A549 (cell line): ENCODE data around the gene TTC39B. TPM values are rescaled to one million over a fixed set of nuclear protein-coding genes. Genes with fewer than 3 reads are reported as not detected.

Experiments used
- ATAC-seq, 2 experiments: fragments of 200-7000 bp in 1 of 2; fragments of >200 bp in 1 of 2; cut with Nextera tagmentation in 1 of 2; cut with Tn5 transposase in 1 of 2; 3 replicates each; pipeline versions ENCODE4 v1.8.0 to v1.9.1; 2018 to 2020; ENCODE audit warnings: mild to moderate bottlenecking in 1 of 2, moderate library complexity in 1 of 2
- CTCF ChIA-PET: fragments of 300-600 bp; sonication (Branson Sonifier 250); formaldehyde crosslinking; extraction: SDS; loops from one replicate; lab custom pipeline; 2021; ENCODE audit warnings: antibody characterized with exemption, inconsistent platforms; lab: Yijun Ruan, JAX
- POLR2A ChIA-PET: fragments of 350-600 bp; formaldehyde crosslinking; extraction: SDS; loops from one replicate; lab custom pipeline; 2021; ENCODE audit warnings: antibody characterized with exemption, inconsistent platforms; lab: Yijun Ruan, JAX
- DNase-seq, 2 experiments: peaks; one replicate each; pipeline versions ENCODE4 v3.0.0 to v3.0.0-alpha.2; 2011 to 2016; ENCODE audit warnings: low read depth in 1 of 2, low spot score in 1 of 2
- FAIRE-seq: peaks from 2 replicates; lab custom pipeline; 2011; peaks lifted over from hg19 to GRCh38; lab: Jason Lieb, UNC
- H3K27ac ChIP-seq, 2 experiments: fragments of >200 bp; sonication (Bioruptor Twin); formaldehyde crosslinking; 3 replicates each; pipeline ENCODE4 v1.5.1; 2016 to 2017
- H3K4me1 ChIP-seq: fragments of >200 bp; sonication (Bioruptor Twin); formaldehyde crosslinking; 3 replicates; pipeline ENCODE4 v1.6.1; 2016
- H3K4me2 ChIP-seq: fragments of >200 bp; sonication (Bioruptor Twin); formaldehyde crosslinking; 3 replicates; pipeline ENCODE4 v1.6.1; 2016
- H3K4me3 ChIP-seq: fragments of >200 bp; sonication (Bioruptor Twin); formaldehyde crosslinking; 3 replicates; pipeline ENCODE4 v1.5.1; 2016
- H3K9me3 ChIP-seq: fragments of >200 bp; sonication (Bioruptor Twin); formaldehyde crosslinking; 3 replicates; pipeline ENCODE4 v1.6.1; 2016
- CBX2 ChIP-seq: fragments of 200-600 bp; sonication (generic); IDR thresholded peaks from 2 replicates; pipeline ENCODE4 v1.6.1; 2016; ENCODE audit warnings: low read depth, mild to moderate bottlenecking, borderline replicate concordance
- CHD2 ChIP-seq: fragments of 150-350 bp; IDR thresholded peaks from 2 replicates; pipeline ENCODE4 v1.6.1; 2014; ENCODE audit warnings: low read length; ENCODE audit not compliant: partially characterized antibody
- CHD4 ChIP-seq: fragments of 200-600 bp; sonication (generic); IDR thresholded peaks from 2 replicates; pipeline ENCODE4 v1.6.1; 2016; ENCODE audit warnings: antibody characterized with exemption, mild to moderate bottlenecking, borderline replicate concordance
- EHF ChIP-seq: fragments of 250-450 bp; sonication (Bioruptor Pico); IDR thresholded peaks from 2 replicates; pipeline ENCODE4 v1.5.0; 2020; ENCODE audit warnings: mild to moderate bottlenecking
- FOSB ChIP-seq: fragments of 250-450 bp; sonication (Bioruptor Pico); IDR thresholded peaks from 2 replicates; pipeline ENCODE4 v1.5.0; 2020; ENCODE audit warnings: mild to moderate bottlenecking, moderate library complexity
- FOSL2 ChIP-seq, 2 experiments: fragments of 450-650 bp in 1 of 2; fragments of >200 bp in 1 of 2; sonication (Bioruptor Twin) in 1 of 2; formaldehyde crosslinking; IDR thresholded peaks; 2 replicates each; pipeline versions ENCODE4 v1.5.0 to v1.6.1; 2016 to 2020; ENCODE audit warnings: mild to moderate bottlenecking in 1 of 2, moderate library complexity in 1 of 2
- FOXS1 ChIP-seq: fragments of 250-450 bp; sonication (Bioruptor Pico); IDR thresholded peaks from 2 replicates; pipeline ENCODE4 v1.5.0; 2020; ENCODE audit warnings: mild to moderate bottlenecking, moderate library complexity
- HES2 ChIP-seq: fragments of >200 bp; sonication (Bioruptor Twin); formaldehyde crosslinking; IDR thresholded peaks from 2 replicates; pipeline ENCODE4 v1.6.1; 2016
- HEYL ChIP-seq: fragments of 250-450 bp; sonication (Bioruptor Pico); IDR thresholded peaks from 2 replicates; pipeline ENCODE4 v1.8.0; 2021; ENCODE audit warnings: mild to moderate bottlenecking, moderate library complexity
- HOXA7 ChIP-seq: fragments of 250-450 bp; sonication (Bioruptor Pico); IDR thresholded peaks from 2 replicates; pipeline ENCODE4 v1.5.0; 2020; ENCODE audit warnings: mild to moderate bottlenecking, moderate library complexity
- HOXB13 ChIP-seq: fragments of 250-450 bp; sonication (Bioruptor Pico); IDR thresholded peaks from 2 replicates; pipeline ENCODE4 v1.5.0; 2020; ENCODE audit warnings: low read depth, mild to moderate bottlenecking, moderate library complexity
- KDM1A ChIP-seq: fragments of 200-600 bp; sonication (generic); IDR thresholded peaks from 2 replicates; pipeline ENCODE4 v1.6.1; 2016; ENCODE audit warnings: low read depth, mild to moderate bottlenecking
- KDM5A ChIP-seq: fragments of 200-600 bp; sonication (generic); IDR thresholded peaks from 2 replicates; pipeline ENCODE4 v1.6.1; 2016; ENCODE audit warnings: antibody characterized with exemption, mild to moderate bottlenecking
- MAX ChIP-seq: IDR thresholded peaks from 2 replicates; pipeline ENCODE4 v1.6.1; 2012
- MAZ ChIP-seq: fragments of 150-350 bp; IDR thresholded peaks from 2 replicates; pipeline ENCODE4 v1.6.1; 2014; ENCODE audit warnings: antibody characterized with exemption, low read depth, low read length, borderline replicate concordance
- NFE2L2 ChIP-seq: fragments of 150-350 bp; conservative IDR thresholded peaks from 2 replicates; pipeline ENCODE4 v1.6.1; 2014; ENCODE audit warnings: low read length
- NPAS2 ChIP-seq: fragments of 250-450 bp; sonication (Bioruptor Pico); IDR thresholded peaks from 2 replicates; pipeline ENCODE4 v1.8.0; 2022; ENCODE audit warnings: mild to moderate bottlenecking, moderate library complexity, borderline replicate concordance
- RAD21 ChIP-seq, 2 experiments: fragments of >200 bp in 1 of 2; sonication (Bioruptor Twin) in 1 of 2; formaldehyde crosslinking in 1 of 2; IDR thresholded peaks in 1 of 2; conservative IDR thresholded peaks in 1 of 2; 2 replicates in 1 of 2; 3 replicates in 1 of 2; pipeline ENCODE4 v1.6.1; 2012 to 2018; ENCODE audit warnings: inconsistent platforms in 1 of 2
- RARB ChIP-seq: fragments of 250-450 bp; sonication (Bioruptor Pico); IDR thresholded peaks from 2 replicates; pipeline ENCODE4 v1.8.0; 2021; ENCODE audit warnings: mild to moderate bottlenecking, moderate library complexity
- RCOR1 ChIP-seq: fragments of 150-350 bp; IDR thresholded peaks from 2 replicates; pipeline ENCODE4 v1.6.1; 2014; ENCODE audit warnings: antibody characterized with exemption, low read length, low read depth
- REST ChIP-seq: fragments of 200-600 bp; sonication (generic); IDR thresholded peaks from 2 replicates; pipeline ENCODE4 v1.6.1; 2016; ENCODE audit warnings: antibody characterized with exemption, mild to moderate bottlenecking, moderate library complexity
- SMC3 ChIP-seq: fragments of >200 bp; sonication (Bioruptor Twin); formaldehyde crosslinking; IDR thresholded peaks from 3 replicates; pipeline ENCODE4 v1.6.1; 2018; ENCODE audit warnings: inconsistent platforms
- TFCP2L1 ChIP-seq: fragments of 250-450 bp; sonication (Bioruptor Pico); IDR thresholded peaks from 2 replicates; pipeline ENCODE4 v1.5.0; 2021; ENCODE audit warnings: mild to moderate bottlenecking
- ZFP36 ChIP-seq: fragments of 450-650 bp; IDR thresholded peaks from 2 replicates; pipeline ENCODE4 v1.6.1; 2014; ENCODE audit warnings: borderline replicate concordance; ENCODE audit not compliant: partially characterized antibody
- WGBS: methylation state at CpG from one replicate; pipeline ENCODE4 v1.1.6; 2017; ENCODE audit errors: missing lambda C conversion rate; 5-methylcytosine and 5-hydroxymethylcytosine counted together
- polyA plus RNA-seq, 4 experiments: library from polyadenylated mRNA; depleted of rRNA in 3 of 4; stranded (reverse); fragments of >200 nt; fragmentation: RNase III in 1 of 4; extraction: RNeasy Plus Mini Kit Qiagen cat#74134 plus additional on column Dnase treatment in 1 of 4; gene quantifications; 2 replicates in 3 of 4; 3 replicates in 1 of 4; pipeline ENCODE4 v1.2.3, GENCODE V29; 2011 to 2017

Gene TTC39B
- polyA plus RNA-seq, 2 of the 4 experiments (the other 2 are of a cell fraction): 0.94 to 4.4 TPM

GRCh38 chr9:15206903-15207696 is 99.9 kb downstream of the TTC39B start:
- WGBS: 57% methylated on average over 3 of the region's 3 CpGs
- no peak for DNase-seq
- no peak for ATAC-seq
- FAIRE-seq: no peak
- no peak for TF ChIP-seq TFCP2L1 (CRISPR knock-in tag)
- TF ChIP-seq, all 56 proteins: peak for 0
- H3K4me3 ChIP-seq: no peak overlapping the region
- no peaks in the 10 kb centered on the region for H3K4me1 ChIP-seq
- H3K9me3 ChIP-seq: no peaks in the 10 kb centered on the region
- H3K27ac ChIP-seq: no peak overlapping the region
- H3K4me2 ChIP-seq: no peak overlapping the region
- ChIA-PET POLR2A (no interaction called here), CTCF (interaction anchor here (1.8 kb wide), 1 partner anchor 400 kb away, joined by 8 read pairs; no protein-coding TSS in a partner anchor)

- TF ChIP-seq CHD4: no peak
- TF ChIP-seq HEYL (CRISPR knock-in tag): no peak
- TF ChIP-seq MAX: no peak
- no peak for TF ChIP-seq ZFP36
- TF ChIP-seq CHD2: no peak
- TF ChIP-seq RCOR1: no peak
- TF ChIP-seq HOXA7 (CRISPR knock-in tag): no peak
- TF ChIP-seq FOSL2 (IDR thresholded peaks at IDR 0.05): no peak
- no peak for TF ChIP-seq FOSL2 (CRISPR knock-in tag; IDR thresholded peaks at IDR 0.05)
- TF ChIP-seq NPAS2: no peak
- TF ChIP-seq FOXS1: no peak
- TF ChIP-seq MAZ: no peak
- no peak for TF ChIP-seq RARB
- no peaks in the 10 kb centered on the region for H3K4me1 ChIP-seq
- no peak overlapping the region for H3K4me2 ChIP-seq
- ATAC-seq: no peak
- no peak overlapping the region for H3K27ac ChIP-seq
- CTCF ChIA-PET: interaction anchor here (1.4 kb wide), 1 partner anchor 211 kb away, joined by 5 read pairs; no protein-coding TSS in a partner anchor
- no peaks in the 10 kb centered on the region for H3K9me3 ChIP-seq
- no peak for FAIRE-seq
- DNase-seq: no peak
- POLR2A ChIA-PET: no interaction called here
- no peak overlapping the region for H3K4me3 ChIP-seq
- 73% methylated on average over 6 of the region's 7 CpGs for WGBS
Measured at GRCh38 chr9:15205632-15206420, 101.2 kb downstream of the TTC39B start.

GRCh38 chr9:15203581-15203980 is 103.4 kb downstream of the TTC39B start:
- Histone ChIP-seq H3K4me2 (no peak overlapping the region), H3K4me3 (no peak overlapping the region), H3K4me1 (no peaks in the 10 kb centered on the region), H3K9me3 (no peaks in the 10 kb centered on the region), H3K27ac (no peak overlapping the region)
- DNase-seq: no peak
- 52% methylated on average over 3 of the region's 3 CpGs for WGBS
- CTCF ChIA-PET: interaction anchor here (0.6 kb wide), 1 partner anchor 9 kb away, joined by 4 read pairs; no protein-coding TSS in a partner anchor
- TF ChIP-seq ZFP36 (no peak), EHF (CRISPR knock-in tag) (no peak), FOXS1 (no peak), HOXB13 (CRISPR knock-in tag) (no peak)
- ATAC-seq: no peak
- POLR2A ChIA-PET: no interaction called here
- no peak for FAIRE-seq

- WGBS: 84% methylated on average over 3 of the region's 3 CpGs
- POLR2A ChIA-PET: no interaction called here
- CTCF ChIA-PET: no interaction called here
- no peak for ATAC-seq
- Histone ChIP-seq H3K9me3 (no peaks in the 10 kb centered on the region), H3K4me3 (no peak overlapping the region), H3K4me2 (no peak overlapping the region), H3K27ac (no peak overlapping the region), H3K4me1 (no peaks in the 10 kb centered on the region)
- FAIRE-seq: no peak
- no peak for DNase-seq
- TF ChIP-seq REST: no peak
- no peak for TF ChIP-seq KDM5A
- TF ChIP-seq CBX2: no peak
- TF ChIP-seq RAD21 (conservative IDR thresholded peaks at IDR 0.05 in 1 of 2, IDR thresholded peaks at IDR 0.05 in 1 of 2): no peak
- no peak for TF ChIP-seq MAX
- no peak for TF ChIP-seq SMC3
- TF ChIP-seq HEYL (CRISPR knock-in tag): no peak
- TF ChIP-seq FOSB (CRISPR knock-in tag): no peak
- TF ChIP-seq FOXS1: no peak
- no peak for TF ChIP-seq NFE2L2
- no peak for TF ChIP-seq HES2
- no peak for TF ChIP-seq KDM1A
Measured at GRCh38 chr9:15200111-15200510, 106.9 kb downstream of the TTC39B start.
